ENCODE measurements around the gene EXO1. TPM values are rescaled to one million over a fixed set of nuclear protein-coding genes. Genes with fewer than 3 reads are reported as not detected.

Gene EXO1
- total RNA-seq, 4 donors from 2014 or later: 0.96 to 32.0 (median 1.1) TPM; not detected in 1

GRCh38 chr1:241837901-241838300 is 10.1 kb upstream of the EXO1 start:
- H3K27ac ChIP-seq: no peak overlapping the region
- intact Hi-C loops (cut with DNase I; ENCODE audit: low total_unique reads) (no loop called here), in situ Hi-C loops (cut with MboI; ENCODE audit: low pct_ligation_motif_present in 1 of 4, low pct_unique_long_range_greater_than_20kb in 1 of 4, low sequenced_read_pairs in 3 of 4) (loop anchor here in 3 of 4 donors (25.0 kb wide), 3 partner anchors 226 to 326 kb away; partner anchors contain the start of genes FH (in 1 of the 3) and KMO (in 1 of the 3))
- no peaks in the 10 kb centered on the region for H3K4me1 ChIP-seq
- 82 to 86% methylated on average over 4 of the region's 4 CpGs for WGBS, 2 donors (ENCODE audit: low coverage in 1 of 2)
- no peaks in the 10 kb centered on the region for H3K9me3 ChIP-seq
- H3K27me3 ChIP-seq: peaks cover 17% of the 10 kb centered on the region
- no peaks in the 10 kb centered on the region for H3K36me3 ChIP-seq
- DNase-seq: no peak
- no peak overlapping the region for H3K4me3 ChIP-seq
- TF ChIP-seq POLR2A (IDR thresholded peaks at IDR 0.05) (no peak), POLR2AphosphoS5 (IDR thresholded peaks at IDR 0.05) (no peak), CTCF (IDR thresholded peaks at IDR 0.05) (no peak), EP300 (IDR thresholded peaks at IDR 0.05; ENCODE audit: low read depth) (no peak)

GRCh38 chr1:241838897-241839296 is 9.1 kb upstream of the EXO1 start:
- Histone ChIP-seq H3K4me3 (no peak overlapping the region), H3K27me3 (peaks cover 12% of the 10 kb centered on the region), H3K9me3 (no peaks in the 10 kb centered on the region), H3K36me3 (no peaks in the 10 kb centered on the region), H3K27ac (no peak overlapping the region), H3K4me1 (no peaks in the 10 kb centered on the region)
- DNase-seq: no peak
- in situ Hi-C loops (cut with MboI; ENCODE audit: low pct_ligation_motif_present in 1 of 4, low pct_unique_long_range_greater_than_20kb in 1 of 4, low sequenced_read_pairs in 3 of 4) (loop anchor here in 3 of 4 donors (25.0 kb wide), 3 partner anchors 227 to 327 kb away; partner anchors contain the start of genes FH (in 1 of the 3) and KMO (in 1 of the 3)), intact Hi-C loops (cut with DNase I; ENCODE audit: low total_unique reads) (no loop called here)
- 86 to 94% methylated on average over 3 to 5 of the region's 5 CpGs for WGBS, 2 donors (ENCODE audit: low coverage in 1 of 2)
- TF ChIP-seq CTCF (IDR thresholded peaks at IDR 0.05) (no peak), POLR2AphosphoS5 (IDR thresholded peaks at IDR 0.05) (no peak), POLR2A (IDR thresholded peaks at IDR 0.05) (no peak), EP300 (IDR thresholded peaks at IDR 0.05; ENCODE audit: low read depth) (no peak)

- H3K4me3 ChIP-seq: no peak overlapping the region
- H3K9me3 ChIP-seq: no peaks in the 10 kb centered on the region
- no peak for DNase-seq
- intact Hi-C loops (cut with DNase I; ENCODE audit: low total_unique reads): no loop called here
- no peak overlapping the region for H3K27ac ChIP-seq
- peaks cover 11% of the 10 kb centered on the region for H3K27me3 ChIP-seq
- in situ Hi-C loops (cut with MboI; ENCODE audit: low pct_ligation_motif_present in 1 of 4, low pct_unique_long_range_greater_than_20kb in 1 of 4, low sequenced_read_pairs in 3 of 4): loop anchor here in 3 of 4 donors (25.0 kb wide), 3 partner anchors 227 to 327 kb away; partner anchors contain the start of genes FH (in 1 of the 3) and KMO (in 1 of the 3)
- H3K4me1 ChIP-seq: no peaks in the 10 kb centered on the region
- no peaks in the 10 kb centered on the region for H3K36me3 ChIP-seq
- TF ChIP-seq POLR2A (IDR thresholded peaks at IDR 0.05): no peak
- no peak for TF ChIP-seq POLR2AphosphoS5 (IDR thresholded peaks at IDR 0.05)
- TF ChIP-seq CTCF (IDR thresholded peaks at IDR 0.05): no peak
- no peak for TF ChIP-seq EP300 (IDR thresholded peaks at IDR 0.05; ENCODE audit: low read depth)
- WGBS, 2 donors (ENCODE audit: low coverage in 1 of 2): 83 to 89% methylated on average over 5 to 6 of the region's 6 CpGs
These were observed 8.5 kb upstream of the EXO1 start for GRCh38 chr1:241839369-241839979.

- DNase-seq: no peak
These were observed 7.8 kb upstream of the EXO1 start for GRCh38 chr1:241840164-241840563.

More at GRCh38 chr1:241840164-241840563, 7.8 kb upstream of the EXO1 start:
- Histone ChIP-seq H3K4me3 (no peak overlapping the region), H3K36me3 (no peaks in the 10 kb centered on the region), H3K4me1 (no peaks in the 10 kb centered on the region), H3K9me3 (no peaks in the 10 kb centered on the region), H3K27ac (no peak overlapping the region), H3K27me3 (peaks cover 6% of the 10 kb centered on the region)
- intact Hi-C loops (cut with DNase I; ENCODE audit: low total_unique reads) (no loop called here), in situ Hi-C loops (cut with MboI; ENCODE audit: low pct_ligation_motif_present in 1 of 4, low pct_unique_long_range_greater_than_20kb in 1 of 4, low sequenced_read_pairs in 3 of 4) (loop anchor here in 3 of 4 donors (25.0 kb wide), 3 partner anchors 228 to 328 kb away; partner anchors contain the start of genes FH (in 1 of the 3) and KMO (in 1 of the 3))
- 68 to 81% methylated on average over 6 of the region's 6 CpGs for WGBS, 2 donors (ENCODE audit: low coverage in 1 of 2)
- no peak for TF ChIP-seq CTCF (IDR thresholded peaks at IDR 0.05)
- no peak for TF ChIP-seq POLR2AphosphoS5 (IDR thresholded peaks at IDR 0.05)
- no peak for TF ChIP-seq POLR2A (IDR thresholded peaks at IDR 0.05)
- TF ChIP-seq EP300 (IDR thresholded peaks at IDR 0.05; ENCODE audit: low read depth): no peak
